ENCODE data around the gene SNX30.

DNA sequence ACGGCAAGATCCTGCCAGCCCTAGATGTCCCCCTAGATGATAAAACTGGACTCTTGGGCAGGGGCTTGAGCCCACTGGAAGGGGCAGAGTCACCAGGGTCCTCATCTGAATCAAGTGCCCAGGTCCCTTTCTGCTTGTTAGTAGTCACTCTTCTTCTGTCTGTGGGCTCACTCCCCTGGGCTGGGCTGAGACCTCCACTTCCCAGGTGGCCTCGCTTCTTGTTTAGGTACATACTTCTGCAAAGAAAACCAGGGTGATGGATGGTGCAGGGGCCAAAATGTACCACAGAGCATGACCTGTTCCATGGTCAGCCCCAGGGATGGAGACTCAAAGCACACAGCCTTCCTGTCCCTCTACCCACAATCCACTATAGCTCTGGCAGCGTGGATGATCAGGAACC is 141.0 kb downstream of the SNX30 start:
- TF ChIP-seq, protein P1, sequence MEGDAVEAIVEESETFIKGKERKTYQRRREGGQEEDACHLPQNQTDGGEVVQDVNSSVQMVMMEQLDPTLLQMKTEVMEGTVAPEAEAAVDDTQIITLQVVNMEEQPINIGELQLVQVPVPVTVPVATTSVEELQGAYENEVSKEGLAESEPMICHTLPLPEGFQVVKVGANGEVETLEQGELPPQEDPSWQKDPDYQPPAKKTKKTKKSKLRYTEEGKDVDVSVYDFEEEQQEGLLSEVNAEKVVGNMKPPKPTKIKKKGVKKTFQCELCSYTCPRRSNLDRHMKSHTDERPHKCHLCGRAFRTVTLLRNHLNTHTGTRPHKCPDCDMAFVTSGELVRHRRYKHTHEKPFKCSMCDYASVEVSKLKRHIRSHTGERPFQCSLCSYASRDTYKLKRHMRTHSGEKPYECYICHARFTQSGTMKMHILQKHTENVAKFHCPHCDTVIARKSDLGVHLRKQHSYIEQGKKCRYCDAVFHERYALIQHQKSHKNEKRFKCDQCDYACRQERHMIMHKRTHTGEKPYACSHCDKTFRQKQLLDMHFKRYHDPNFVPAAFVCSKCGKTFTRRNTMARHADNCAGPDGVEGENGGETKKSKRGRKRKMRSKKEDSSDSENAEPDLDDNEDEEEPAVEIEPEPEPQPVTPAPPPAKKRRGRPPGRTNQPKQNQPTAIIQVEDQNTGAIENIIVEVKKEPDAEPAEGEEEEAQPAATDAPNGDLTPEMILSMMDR (IDR thresholded peaks at IDR 0.05) = no peak
- no peak for TF ChIP-seq POLR2A (IDR thresholded peaks at IDR 0.05)

All from esophagus squamous epithelium (tissue), 4 donors.